IMR-90 (cell line): ENCODE measurements around the gene MAP3K7CL. TPM values are rescaled to one million over a fixed set of nuclear protein-coding genes. Genes with fewer than 3 reads are reported as not detected.

Experiments used
- ATAC-seq: fragments of 200-7000 bp; cut with Tn5 transposase; 2 replicates; pipeline ENCODE4 v1.9.1; 2020; ENCODE audit warnings: low read depth, mild to moderate bottlenecking, moderate library complexity
- BruUV-seq: library from RNA; stranded (reverse); fragments of 400-500 nt; replicated peaks from 2 replicates; lab custom pipeline; 2021; lab: Mats Ljungman, UMichigan
- CTCF ChIA-PET: fragments of 300-600 bp; formaldehyde crosslinking; extraction: SDS; loops from one replicate; lab custom pipeline; 2021; ENCODE audit warnings: antibody characterized with exemption; lab: Yijun Ruan, JAX
- POLR2A ChIA-PET: fragments of 300-600 bp; sonication (Branson Sonifier 250); formaldehyde crosslinking; loops from one replicate; lab custom pipeline; 2022; ENCODE audit warnings: antibody characterized with exemption; ENCODE audit not compliant: unreplicated experiment; lab: Charles Lee
- DNase-seq: peaks from one replicate; pipeline ENCODE4 v3.0.0; 2013
- H2AFZ ChIP-seq: replicated peaks from 2 replicates; pipeline ENCODE3; 2013; ENCODE audit warnings: low read length, mild to moderate bottlenecking; ENCODE audit not compliant: poor library complexity
- H2AK5ac ChIP-seq: 2 replicates; pipeline ENCODE4 v1.6.1; 2013; ENCODE audit warnings: low read depth, low read length, inconsistent platforms
- H2AK9ac ChIP-seq: replicated peaks from 2 replicates; pipeline ENCODE3; 2013; ENCODE audit warnings: mild to moderate bottlenecking, low read depth, low read length, moderate library complexity; ENCODE audit not compliant: poor library complexity
- H2BK120ac ChIP-seq: 2 replicates; pipeline ENCODE4 v1.6.1; 2013; ENCODE audit warnings: low read depth, low read length, inconsistent platforms
- H2BK15ac ChIP-seq: 3 replicates; pipeline ENCODE4 v1.6.1; 2013; ENCODE audit warnings: low read depth, low read length, inconsistent platforms
- H2BK20ac ChIP-seq: 2 replicates; pipeline ENCODE4 v1.6.1; 2013; ENCODE audit warnings: low read depth, mild to moderate bottlenecking, inconsistent platforms, low read length, moderate library complexity
- H2BK5ac ChIP-seq: 2 replicates; pipeline ENCODE4 v1.6.1; 2013; ENCODE audit warnings: mild to moderate bottlenecking, low read depth, low read length, inconsistent platforms; ENCODE audit not compliant: poor library complexity, severe bottlenecking
- H3K14ac ChIP-seq: replicated peaks from 2 replicates; pipeline ENCODE4 v1.6.1; 2013; ENCODE audit warnings: low read depth, low read length, inconsistent platforms
- H3K18ac ChIP-seq: 2 replicates; pipeline ENCODE4 v1.6.1; 2013; ENCODE audit warnings: low read depth, low read length, control low read depth
- H3K23ac ChIP-seq: 2 replicates; pipeline ENCODE4 v1.6.1; 2013; ENCODE audit warnings: low read depth, low read length, inconsistent platforms
- H3K27ac ChIP-seq: 2 replicates; pipeline ENCODE4 v1.5.1; 2013; ENCODE audit warnings: mild to moderate bottlenecking, control low read depth, low read length; ENCODE audit not compliant: insufficient read depth
- H3K27me3 ChIP-seq: 2 replicates; pipeline ENCODE4 v1.6.1; 2013; ENCODE audit warnings: low read length; ENCODE audit not compliant: control insufficient read depth, insufficient read depth
- H3K36me3 ChIP-seq: 2 replicates; pipeline ENCODE4 v1.6.1; 2013; ENCODE audit warnings: low read length, mixed read lengths; ENCODE audit not compliant: control insufficient read depth, insufficient read depth
- H3K4ac ChIP-seq: 2 replicates; pipeline ENCODE4 v1.6.1; 2013; ENCODE audit warnings: low read depth, low read length, inconsistent platforms
- H3K4me1 ChIP-seq: 2 replicates; pipeline ENCODE4 v1.6.1; 2013; ENCODE audit warnings: low read length, mixed read lengths; ENCODE audit not compliant: control insufficient read depth, insufficient read depth
- H3K4me2 ChIP-seq: 2 replicates; pipeline ENCODE4 v1.6.1; 2013; ENCODE audit warnings: low read depth, mild to moderate bottlenecking, control low read depth, low read length, moderate library complexity
- H3K4me3 ChIP-seq: 2 replicates; pipeline ENCODE4 v1.5.1; 2013; ENCODE audit warnings: low read depth, mild to moderate bottlenecking, control low read depth, low read length, moderate library complexity; ENCODE audit not compliant: insufficient read depth
- H3K56ac ChIP-seq: 2 replicates; pipeline ENCODE4 v1.6.1; 2013; ENCODE audit warnings: low read length, inconsistent platforms; ENCODE audit not compliant: insufficient read depth; ENCODE audit errors: extremely low read depth
- H3K79me1 ChIP-seq, 2 experiments: 2 replicates each; pipeline ENCODE4 v1.6.1; 2013; ENCODE audit warnings: low read length in 2 of 2, inconsistent platforms in 1 of 2, low read depth in 1 of 2
- H3K9ac ChIP-seq: 2 replicates; pipeline ENCODE4 v1.6.1; 2013; ENCODE audit warnings: low read depth, low read length, control low read depth
- H3K9me1 ChIP-seq: 2 replicates; pipeline ENCODE4 v1.6.1; 2013; ENCODE audit warnings: low read length, inconsistent platforms; ENCODE audit not compliant: insufficient read depth
- H3K9me3 ChIP-seq: 2 replicates; pipeline ENCODE4 v1.6.1; 2013; ENCODE audit warnings: low read length; ENCODE audit not compliant: control insufficient read depth, insufficient read depth
- H4K20me1 ChIP-seq: 2 replicates; pipeline ENCODE4 v1.6.1; 2013; ENCODE audit warnings: low read length, inconsistent platforms; ENCODE audit not compliant: insufficient read depth
- H4K5ac ChIP-seq: 2 replicates; pipeline ENCODE4 v1.6.1; 2013; ENCODE audit warnings: mild to moderate bottlenecking, low read depth, low read length, control low read depth
- H4K8ac ChIP-seq, 2 experiments: 2 replicates each; pipeline ENCODE4 v1.6.1; 2013; ENCODE audit warnings: low read depth in 2 of 2, low read length in 2 of 2, control low read depth in 1 of 2, inconsistent platforms in 1 of 2
- H4K91ac ChIP-seq: 2 replicates; pipeline ENCODE4 v1.6.1; 2013; ENCODE audit warnings: low read depth, low read length, inconsistent platforms; ENCODE audit not compliant: insufficient read depth
- BHLHE40 ChIP-seq: fragments of 150-350 bp; IDR thresholded peaks from 2 replicates; pipeline ENCODE4 v1.6.1; 2016; ENCODE audit warnings: mild to moderate bottlenecking, low read depth, low read length
- CTCF ChIP-seq: conservative IDR thresholded peaks from 2 replicates; pipeline ENCODE4 v1.5.1; 2012; ENCODE audit warnings: mild to moderate bottlenecking, low read depth, low read length, improper control_type of control experiment
- FOS ChIP-seq: fragments of 150-350 bp; IDR thresholded peaks from 2 replicates; pipeline ENCODE4 v1.6.1; 2016; ENCODE audit warnings: low read depth, low read length
- RAD21 ChIP-seq: IDR thresholded peaks from 2 replicates; pipeline ENCODE4 v1.6.1; 2012; ENCODE audit warnings: low read length, improper control_type of control experiment
- RFX5 ChIP-seq: IDR thresholded peaks from 2 replicates; pipeline ENCODE4 v1.8.0; 2012; ENCODE audit warnings: low read depth, mild to moderate bottlenecking, low read length, moderate library complexity
- USF2 ChIP-seq: fragments of 150-350 bp; IDR thresholded peaks from 2 replicates; pipeline ENCODE4 v1.6.1; 2017; ENCODE audit warnings: mild to moderate bottlenecking, antibody characterized with exemption, low read length, low read depth
- WGBS, 2 experiments: methylation state at CpG; one replicate each; pipeline versions ENCODE4 v1.1.5 to v1.1.7; 2013; ENCODE audit warnings: missing lambda C conversion rate in 2 of 2; ENCODE audit not compliant: insufficient read length in 1 of 2; ENCODE audit errors: extremely low coverage in 2 of 2; 5-methylcytosine and 5-hydroxymethylcytosine counted together
- dilution Hi-C: fragments of 300-500 bp; cut with HindIII; formaldehyde crosslinking; loops from one replicate; pipeline ENCODE4 v1.14.3; 2018; ENCODE audit warnings: low sequenced_read_pairs; ENCODE audit not compliant: unreplicated experiment
- in situ Hi-C: fragments of 300-500 bp; cut with MboI; formaldehyde crosslinking; loops from 3 replicates; pipeline ENCODE4 v1.14.3; 2019; ENCODE audit warnings: low sequenced_read_pairs, inconsistent platforms, mixed read lengths
- intact Hi-C: fragments of 100-400 bp; cut with micrococcal nuclease; formaldehyde crosslinking; loops from 2 replicates; pipeline ENCODE4 v1.10.0; 2022
- polyA plus RNA-seq, 3 experiments: library from polyadenylated mRNA; depleted of rRNA; stranded (reverse); fragments of >200 nt; gene quantifications; 2 replicates each; pipeline ENCODE4 v1.2.3, GENCODE V29; 2012; ENCODE audit warnings: low replicate concordance in 1 of 3
- total RNA-seq: library from RNA; depleted of rRNA; stranded (reverse); fragments of >200 nt; gene quantifications from 2 replicates; pipeline ENCODE4 v1.2.3, GENCODE V29; 2012

The MAP3K7CL gene
- total and polyA plus RNA-seq, 2 of the 4 experiments (the other 2 are of a cell fraction) = 21.0 to 22.3 TPM

- in situ Hi-C loops = no loop called here
- no peak overlapping the region for H3K14ac ChIP-seq
- peak overlapping the region; percentile 0; the same call in 1 of the 2 replicates for H2BK120ac ChIP-seq
- 0 out of 4 replicates have a peak, but pooled peaks cover 0 to 5% of the 10 kb centered on the region in 2 experiments for H3K79me1 ChIP-seq
- H3K27ac ChIP-seq = no peak overlapping the region
- intact Hi-C loops = no loop called here
- peaks cover 9% of the 10 kb centered on the region for H3K9me1 ChIP-seq
- H3K4ac ChIP-seq = no peak overlapping the region
- dilution Hi-C loops = no loop called here
- H2BK20ac ChIP-seq = peak overlapping the region; percentile 18; the same call in 1 of the 2 replicates
- H4K5ac ChIP-seq = no peak overlapping the region
- POLR2A ChIA-PET = no interaction called here
- H4K20me1 ChIP-seq = no peaks in the 10 kb centered on the region
- no TSS peak for BruUV-seq
- TF ChIP-seq RFX5 (no peak), CTCF (no peak), FOS (peak; percentile 23; the same call in 1 of the 2 replicates), RAD21 (no peak), USF2 (no peak), BHLHE40 (no peak)
- no peak overlapping the region for H3K18ac ChIP-seq
- no peak overlapping the region for H2AK9ac ChIP-seq
- no peak overlapping the region for H3K23ac ChIP-seq
- no peak overlapping the region for H2AK5ac ChIP-seq
- CTCF ChIA-PET = interaction anchor here (1.0 to 1.2 kb wide), 2 partner anchors 12 to 61 kb away, joined by 3 read pairs; no protein-coding TSS in a partner anchor
- H2BK15ac ChIP-seq = peak overlapping the region; percentile 15; the same call in 1 of the 3 replicates
- H3K9ac ChIP-seq = no peak overlapping the region
- DNase-seq (peak; percentile 61), ATAC-seq (peak; percentile 50)
- no peaks in the 10 kb centered on the region for H3K36me3 ChIP-seq
- no peak overlapping the region for H3K4me3 ChIP-seq
- no peaks in the 10 kb centered on the region for H3K9me3 ChIP-seq
- no peak overlapping the region for H4K91ac ChIP-seq
- peak overlapping the region; percentile 18 for H2AFZ ChIP-seq
- H3K4me2 ChIP-seq = no peak overlapping the region
- no peaks in the 10 kb centered on the region for H3K27me3 ChIP-seq
- H4K8ac ChIP-seq = peak overlapping the region in 1 of 2 experiments; percentile 13; a peak in 1 of 4 replicates
- no peak overlapping the region for H3K56ac ChIP-seq
- no CpG with 5 or more reads among the region's 2 CpGs for WGBS, 2 experiments
- no peak overlapping the region for H2BK5ac ChIP-seq
- H3K4me1 ChIP-seq = peaks cover 13% of the 10 kb centered on the region; the same call in 1 of the 2 replicates
Measured at GRCh38 chr21:29102791-29103257, 27.6 kb upstream of the MAP3K7CL start.
